Forelimb muscle (tissue), 1 donor: ENCODE results near the gene RNF175. TPM values are rescaled to one million over a fixed set of nuclear protein-coding genes. Genes with fewer than 3 reads are reported as not detected.

Experiments used
- DNase-seq: peaks from one replicate; pipeline ENCODE4 v3.0.0-alpha.2; 2013; ENCODE audit warnings: low read depth
- polyA plus RNA-seq: library from polyadenylated mRNA; unstranded; fragments of 120-200 nt; gene quantifications from one replicate; pipeline ENCODE4 v1.2.1, GENCODE V29; 2013; ENCODE audit not compliant: insufficient read length

The RNF175 gene
- polyA plus RNA-seq, 1 donor = 0.15 TPM

DNA sequence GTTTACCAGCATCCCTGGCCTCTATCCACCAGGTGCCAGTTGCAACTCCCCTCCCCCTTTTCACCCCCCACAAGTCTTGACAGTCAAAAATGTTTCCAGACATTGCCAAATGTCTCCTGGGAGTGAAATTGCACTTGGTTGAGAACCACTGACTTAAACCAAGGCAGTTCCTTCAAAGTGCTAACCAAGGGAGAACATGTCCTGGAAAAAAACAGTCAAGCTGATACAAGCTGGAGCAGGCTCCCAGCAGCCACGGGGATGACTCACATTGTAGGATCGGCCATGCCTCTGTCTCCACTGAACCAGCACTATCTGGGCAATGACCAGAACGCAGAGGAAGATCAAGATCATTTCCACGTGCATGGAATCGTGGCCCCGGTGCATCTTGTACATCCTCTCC, 11.4 kb downstream of the RNF175 start:
- DNase-seq = no peak

DNA sequence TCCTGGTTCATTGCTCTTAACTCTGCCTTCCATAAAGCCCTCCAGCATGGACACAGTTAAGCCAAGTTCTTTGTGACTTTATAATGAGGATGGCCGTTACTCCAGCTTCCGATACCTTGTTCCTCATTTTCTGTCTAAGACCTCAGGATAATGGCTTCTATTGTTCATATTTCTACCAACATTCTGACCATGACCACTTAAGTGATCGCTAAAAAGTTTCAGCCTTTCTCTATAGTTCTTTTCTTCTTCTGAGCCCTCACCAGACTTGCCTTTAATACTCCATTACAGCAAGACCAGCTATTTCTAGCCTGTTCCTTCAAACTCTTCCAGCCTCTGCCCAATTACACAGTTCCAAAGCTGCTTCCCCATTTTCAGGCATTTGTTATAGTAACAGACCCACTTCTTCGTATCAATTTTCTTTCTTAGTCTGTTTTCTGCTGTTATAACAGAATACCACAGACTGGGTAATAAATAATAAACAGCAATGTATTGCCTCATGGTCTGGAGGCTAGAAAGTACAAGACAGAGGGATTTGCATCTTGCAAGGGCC, 12.3 kb downstream of the RNF175 start:
- DNase-seq = no peak

- DNase-seq = no peak
Measured at GRCh38 chr4:153745651-153746050, 14.2 kb downstream of the RNF175 start.

DNA sequence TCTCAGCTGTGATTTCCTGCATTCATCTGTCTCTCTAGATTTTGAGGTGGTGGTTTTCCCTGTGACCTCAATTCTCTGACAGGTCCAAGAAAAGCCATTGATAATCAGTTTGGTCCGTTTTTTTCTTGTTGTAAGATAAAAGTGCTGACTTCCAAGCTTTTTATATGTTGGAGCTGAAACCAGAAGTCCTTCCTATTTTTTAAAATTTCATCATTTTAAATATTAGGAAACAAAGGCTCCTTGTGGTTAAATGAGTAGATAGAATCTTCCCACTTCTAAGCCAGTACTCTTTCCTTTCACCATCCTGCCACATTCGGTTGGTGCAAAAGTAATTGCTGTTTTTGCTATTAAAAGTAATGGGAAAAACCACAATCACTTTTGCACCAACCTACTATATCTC, 18.3 kb downstream of the RNF175 start:
- no peak for DNase-seq

DNA sequence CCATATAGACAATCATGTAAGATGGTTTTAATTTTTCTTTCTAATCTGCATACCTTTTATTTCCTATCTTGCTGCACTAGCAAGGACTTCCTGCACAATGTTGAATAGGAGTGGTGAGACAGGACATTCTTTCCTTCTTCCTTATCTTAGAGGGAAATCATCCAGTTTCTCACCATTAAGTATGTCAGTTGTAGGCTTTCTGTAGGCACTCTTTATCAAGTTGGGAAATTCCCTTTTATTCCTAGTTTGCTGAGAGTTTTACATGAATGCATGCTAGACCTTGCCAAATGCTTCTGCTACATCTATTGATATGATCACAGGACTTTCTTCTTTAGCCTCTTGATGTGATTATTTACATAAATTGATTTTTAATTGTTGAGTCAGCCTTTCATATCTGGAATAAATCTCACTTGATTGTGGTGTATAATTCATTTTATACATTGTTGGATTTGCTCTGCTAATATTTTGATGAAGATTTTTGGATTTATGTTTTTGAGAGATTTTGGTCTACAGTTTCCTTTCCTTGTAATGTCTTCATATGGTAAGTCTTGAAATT, 23.8 kb downstream of the RNF175 start:
- DNase-seq = no peak

- no peak for DNase-seq
Measured at GRCh38 chr4:153733751-153734448, 25.9 kb downstream of the RNF175 start.

GRCh38 chr4:153731239-153731638, 28.6 kb downstream of the RNF175 start:
- no peak for DNase-seq

GRCh38 chr4:153729895-153730294, 29.9 kb downstream of the RNF175 start:
- no peak for DNase-seq

DNA sequence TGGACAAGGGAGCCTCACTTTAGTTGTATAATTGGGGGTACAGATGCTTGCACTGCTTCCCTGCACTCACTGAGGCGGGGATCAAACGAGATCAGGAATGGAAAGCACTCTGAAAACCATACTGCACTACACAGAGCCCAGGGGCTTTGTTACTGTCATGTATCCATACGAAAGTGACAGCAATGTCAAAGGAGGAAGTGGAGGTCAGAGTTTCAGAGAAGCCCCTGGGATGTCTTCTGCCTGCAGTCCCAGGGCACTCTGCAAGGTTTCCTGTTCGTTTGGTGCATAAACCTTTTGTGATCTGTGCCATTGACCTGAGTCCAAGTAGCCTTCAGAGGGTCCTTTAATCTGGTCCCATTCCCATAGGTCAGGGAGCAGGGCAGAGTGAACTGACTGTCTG, 31.2 kb downstream of the RNF175 start:
- DNase-seq = no peak

GRCh38 chr4:153728151-153728550, 31.7 kb downstream of the RNF175 start:
- DNase-seq = no peak

DNA sequence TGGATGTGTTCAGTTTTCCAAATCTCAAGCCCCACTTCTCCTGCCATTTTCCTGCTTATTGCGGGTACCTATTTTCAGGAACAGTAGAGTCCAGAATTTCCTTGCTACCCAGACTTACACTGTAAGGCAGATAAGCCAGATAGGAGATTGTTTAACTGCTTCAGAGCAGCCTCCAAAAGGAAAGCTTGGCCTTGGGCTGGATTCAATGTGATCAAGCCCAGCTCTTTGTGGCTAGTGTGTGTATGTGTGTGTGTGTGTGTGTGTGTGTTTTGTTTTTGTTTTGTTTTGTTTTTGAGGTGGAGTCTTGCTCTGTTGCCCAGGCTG, 34.0 kb downstream of the RNF175 start:
- DNase-seq = no peak

GRCh38 chr4:153725136-153725830, 34.5 kb downstream of the RNF175 start:
- DNase-seq = peak; percentile 43

GRCh38 chr4:153724606-153725005, 35.2 kb downstream of the RNF175 start:
- DNase-seq = no peak

- DNase-seq = no peak
Measured at GRCh38 chr4:153722036-153722435, 37.8 kb downstream of the RNF175 start.

DNA sequence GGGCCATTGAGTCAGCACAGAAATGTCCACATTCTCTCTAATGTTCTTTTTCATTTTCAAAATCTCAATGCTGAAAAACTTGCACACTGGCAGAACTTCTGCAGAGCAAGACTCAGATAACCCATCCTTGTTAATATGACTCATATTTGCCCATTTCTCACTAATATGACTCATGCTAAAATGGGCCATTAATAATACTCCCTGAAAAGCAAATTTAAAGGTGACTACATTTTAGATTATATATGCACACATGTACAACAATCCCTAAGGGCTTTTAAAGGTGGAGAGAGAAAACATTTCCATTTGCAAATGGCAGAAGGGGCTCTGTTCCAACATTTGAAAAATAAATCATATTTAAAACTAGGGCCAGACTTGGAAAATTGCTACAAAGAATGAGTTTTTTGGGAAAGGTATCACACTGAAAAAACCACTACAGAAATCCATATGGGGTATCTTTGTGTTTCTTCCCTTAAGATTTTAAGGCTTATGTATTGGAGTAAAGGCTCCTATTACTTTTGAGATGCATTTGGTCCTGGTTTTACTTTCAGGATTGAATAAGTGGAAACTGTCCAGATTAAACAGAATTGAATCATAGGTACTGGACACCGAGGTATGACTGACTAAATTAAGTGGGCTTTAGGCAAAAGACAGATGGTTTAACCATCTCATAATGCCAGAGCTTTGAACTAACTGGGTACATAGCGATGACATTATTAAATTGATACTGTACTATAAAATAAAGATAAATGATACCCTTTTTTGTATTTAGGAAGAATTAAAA, 45.8 kb downstream of the RNF175 start:
- no peak for DNase-seq

DNA sequence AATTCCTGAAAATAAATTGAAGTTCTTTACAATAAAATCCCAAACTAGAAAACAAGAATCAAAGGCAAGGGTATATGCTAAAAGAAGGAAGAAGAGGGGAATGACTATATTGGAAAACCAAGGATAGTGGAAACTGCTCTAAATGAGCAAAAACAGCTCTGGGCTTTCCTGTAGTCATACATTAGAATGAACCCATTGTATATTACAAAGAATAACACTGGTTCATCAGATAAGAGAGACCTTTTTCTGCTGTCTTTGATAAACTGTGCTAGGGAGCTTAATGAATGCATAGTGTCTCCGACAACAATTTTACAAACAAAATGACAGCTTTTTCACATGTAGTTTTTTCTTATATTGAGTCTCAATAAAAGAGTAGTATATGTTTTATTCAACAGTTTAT, 49.1 kb downstream of the RNF175 start:
- DNase-seq = no peak

DNA sequence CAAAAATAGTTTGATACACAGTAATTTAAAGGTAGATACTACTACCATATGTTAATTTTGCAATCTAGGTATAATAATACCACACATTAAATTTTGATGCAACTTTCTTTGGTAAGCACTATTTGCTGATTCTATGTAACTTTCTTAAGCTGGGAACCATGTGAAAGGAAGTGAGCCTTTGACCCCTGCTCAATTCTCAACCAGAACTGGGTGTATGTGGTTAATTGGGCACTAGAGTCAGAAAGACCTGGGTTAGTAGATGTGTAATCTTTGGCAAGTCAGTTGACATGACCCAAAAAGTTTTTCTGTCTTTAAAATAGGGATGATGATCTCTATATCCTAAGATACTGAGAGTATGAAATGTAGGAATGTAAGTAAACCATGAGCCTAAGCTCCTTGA, 53.3 kb downstream of the RNF175 start:
- no peak for DNase-seq

- DNase-seq = no peak
Measured at GRCh38 chr4:153705743-153706468, 53.9 kb downstream of the RNF175 start.

- DNase-seq = no peak
Measured at GRCh38 chr4:153704522-153704921, 55.3 kb downstream of the RNF175 start.

DNA sequence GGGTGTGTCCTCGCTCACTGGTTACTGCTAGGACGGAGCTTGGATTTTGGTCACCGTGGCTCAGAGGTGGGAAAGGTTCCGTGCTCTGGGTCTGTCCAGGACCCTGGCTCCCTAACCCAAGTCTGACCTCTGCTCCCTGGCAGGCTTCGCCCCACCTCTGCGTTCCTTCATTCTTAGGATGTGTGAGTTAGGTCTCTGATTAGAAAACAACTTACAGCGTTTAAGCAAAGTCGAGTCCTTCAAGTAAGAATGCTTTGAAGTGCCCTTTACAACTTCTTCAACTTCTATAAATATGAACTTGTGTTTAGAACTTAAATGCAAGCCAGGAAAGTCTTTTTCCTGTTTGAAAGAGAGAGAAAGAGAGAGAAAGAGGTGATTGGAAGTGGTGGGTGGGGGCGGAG, 74.9 kb downstream of the RNF175 start:
- DNase-seq = no peak

DNA sequence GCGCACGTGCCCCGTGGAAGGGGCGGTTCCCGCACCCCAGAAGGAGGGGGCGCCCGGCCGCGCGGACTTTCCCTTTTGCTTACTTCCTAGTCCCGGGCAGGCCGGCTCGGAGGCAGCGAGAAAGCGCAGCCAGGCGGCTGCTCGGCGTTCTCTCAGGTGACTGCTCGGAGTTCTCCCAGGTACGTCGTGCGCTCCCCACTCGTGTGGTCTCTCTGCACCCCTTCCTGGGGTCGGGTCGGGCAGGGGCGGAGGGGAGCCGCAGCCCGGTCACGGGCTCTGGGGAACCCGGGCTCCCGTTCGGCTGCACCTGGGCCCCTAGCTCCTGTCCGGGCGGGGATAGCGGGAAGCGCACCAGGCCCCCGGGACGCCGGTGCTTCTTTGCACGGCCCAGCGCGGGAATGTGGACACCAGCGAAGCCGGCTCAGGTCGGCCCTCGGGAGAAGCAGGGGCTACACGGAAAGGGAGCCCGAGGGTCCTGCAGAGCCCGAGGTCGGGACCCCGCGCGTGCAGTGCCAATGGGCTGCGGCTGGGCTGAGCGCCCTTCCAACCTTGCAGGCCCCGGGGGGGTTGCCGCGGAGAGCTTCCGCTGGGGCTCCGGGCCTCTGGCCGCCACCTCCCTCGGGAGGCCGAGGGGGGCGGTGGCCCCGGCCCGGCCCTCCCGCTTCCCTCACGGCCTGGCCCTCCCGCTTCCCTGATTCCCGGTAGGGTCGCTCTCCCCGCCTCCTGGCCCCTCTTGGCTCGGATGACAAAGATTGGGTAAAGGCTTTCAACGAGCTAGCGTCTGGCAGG, 75.4 kb downstream of the RNF175 start, which contains the start of gene TLR2:
TLR2 (plus strand) TSS at position 99 of the 789 bp plus-strand sequence. CDS start 18,628 bp downstream, outside the sequence.
- DNase-seq = no peak
